Coronary artery (tissue), 2 donors: ENCODE results near the gene PRMT1.

Source experiments
- DNase-seq: peaks from one replicate; pipeline ENCODE4 v3.0.0-alpha.2; 2017; ENCODE audit warnings: low spot score
- H3K27ac ChIP-seq, 2 donors: fragments of 200-600 bp; sonication (generic); one replicate each; pipeline ENCODE4 v1.5.1; 2016 to 2019
- H3K4me3 ChIP-seq: fragments of 200-600 bp; sonication (generic); 2 replicates; pipeline ENCODE4 v1.5.1; 2016; ENCODE audit warnings: mild to moderate bottlenecking, moderate library complexity
- CTCF ChIP-seq: fragments of 200-600 bp; sonication (generic); IDR thresholded peaks from one replicate; pipeline ENCODE4 v1.5.1; 2019; ENCODE audit warnings: antibody characterized with exemption

The PRMT1 gene

GRCh38 chr19:49664171-49665035 lies 12.7 kb upstream of the PRMT1 start:
- no peak for TF ChIP-seq CTCF
- peak; percentile 92 for DNase-seq
- Histone ChIP-seq H3K4me3 (peak overlapping the region; percentile 95), H3K27ac (peak overlapping the region; percentile 75 to 98)

- DNase-seq = no peak
- no peak for TF ChIP-seq CTCF
- H3K27ac ChIP-seq = peak overlapping the region; percentile 75 to 98
- peak overlapping the region; percentile 95 for H3K4me3 ChIP-seq
Observed at GRCh38 chr19:49665036-49665350, 12.1 kb upstream of the PRMT1 start.

- Histone ChIP-seq H3K27ac (peak within 1 kb of the TSS; percentile 75 to 98), H3K4me3 (peak within 1 kb of the TSS; percentile 95)
- TF ChIP-seq CTCF = no peak
- DNase-seq = peak; percentile 98
Observed at GRCh38 chr19:49665351-49666119, 11.5 kb upstream of the PRMT1 start, which contains the start of the genes BCL2L12 and IRF3. Gene BCL2L12 (plus strand): TSS chr19:49665933. CDS start chr19:49666693, 760 bp downstream. Gene IRF3 (minus strand): TSS chr19:49665857. CDS start chr19:49664838, 1,019 bp downstream.

- Histone ChIP-seq H3K4me3 (peak overlapping the region; percentile 95), H3K27ac (peak overlapping the region; percentile 75 to 98)
- TF ChIP-seq CTCF = no peak
- DNase-seq = no peak
Observed at GRCh38 chr19:49666120-49666444, 11.0 kb upstream of the PRMT1 start.

GRCh38 chr19:49667473-49667872 lies 9.6 kb upstream of the PRMT1 start:
- no peak for TF ChIP-seq CTCF
- no peak overlapping the region for H3K27ac ChIP-seq
- H3K4me3 ChIP-seq = no peak overlapping the region
- DNase-seq = no peak

- Histone ChIP-seq H3K4me3 (no peak overlapping the region), H3K27ac (no peak overlapping the region)
- DNase-seq = no peak
- no peak for TF ChIP-seq CTCF
Observed at GRCh38 chr19:49669516-49669915, 7.6 kb upstream of the PRMT1 start.
